NCI-H2171 (cell line): ENCODE data around the gene DZANK1.
"Not testable (repeated sequence)": the region's sequence is repeated elsewhere in the genome, so short reads cannot be mapped to it uniquely, and the experiment has no call there.

Experiments used
- DNase-seq: peaks from one replicate; lab custom pipeline; 2025; lab: John Stamatoyannopoulos, UW

DZANK1 gene

GRCh38 chr20:18466894-18467730 is at the start of gene DZANK1, which contains the start of gene POLR3F:
Gene DZANK1 (minus strand): TSS chr20:18467030. CDS start chr20:18465358, 1,672 bp downstream.
Gene POLR3F (plus strand): TSS chr20:18467390. CDS start chr20:18467507, 117 bp downstream.
- DNase-seq, result peak; percentile 96

DNA sequence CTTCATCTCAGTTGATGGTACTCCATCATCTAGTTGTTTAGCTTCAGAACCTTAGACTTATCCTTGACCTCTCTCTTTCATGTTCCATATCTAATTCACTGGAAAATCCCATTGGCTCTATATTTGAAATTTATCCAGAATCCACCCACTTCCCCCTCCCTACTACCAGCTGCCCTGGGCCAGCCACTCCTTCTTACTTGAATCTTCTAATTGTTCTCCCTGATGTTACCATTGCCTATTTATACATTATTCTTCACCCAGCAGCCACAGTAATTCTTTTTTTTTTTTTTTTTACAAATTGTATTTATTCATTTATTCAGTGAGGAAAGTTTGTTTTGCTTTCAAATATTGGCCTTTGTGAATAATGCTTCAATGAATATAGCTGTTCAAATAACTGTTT is 49.1 kb upstream of the DZANK1 start:
- no peak for DNase-seq

DNA sequence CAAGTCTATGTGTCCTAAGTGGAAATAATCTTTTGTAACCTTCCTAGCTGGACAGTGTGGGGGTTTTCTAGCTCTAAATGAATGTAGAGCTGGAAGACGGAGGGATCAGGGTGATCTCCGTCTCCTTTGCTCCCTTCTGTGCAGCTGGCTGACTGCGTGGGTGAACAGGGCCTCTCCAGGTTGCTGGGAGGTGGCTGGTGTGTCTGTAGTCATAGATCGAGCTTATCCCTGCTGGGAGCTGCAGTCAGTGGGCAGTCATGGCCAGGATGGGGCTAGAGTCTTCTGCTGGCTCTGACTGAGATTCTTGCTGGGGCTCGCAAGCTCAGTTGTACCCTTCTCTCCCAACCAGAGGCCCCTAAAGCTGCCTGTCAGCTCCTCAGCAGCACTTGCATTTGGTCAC is 47.3 kb upstream of the DZANK1 start:
- no peak for DNase-seq

DNA sequence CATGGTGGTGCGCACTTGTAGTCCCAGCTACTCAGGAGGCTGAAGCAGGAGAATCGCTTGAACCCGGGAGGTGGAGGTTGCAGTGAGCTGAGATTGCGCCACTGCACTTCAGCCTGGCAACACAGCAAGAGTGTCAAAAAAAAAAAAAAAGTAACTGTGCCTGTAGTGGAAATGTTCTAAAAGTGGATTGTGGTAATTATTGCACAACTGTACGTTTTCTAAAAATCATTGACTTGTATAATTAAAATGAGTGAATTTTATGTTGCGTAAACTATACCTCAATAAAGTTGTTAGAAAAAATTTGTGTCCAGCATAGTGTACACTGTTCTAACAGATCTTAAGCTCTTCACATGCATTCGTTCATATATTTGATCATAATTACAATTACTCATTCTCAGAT is 46.4 kb upstream of the DZANK1 start:
- DNase-seq, result no peak

DNA sequence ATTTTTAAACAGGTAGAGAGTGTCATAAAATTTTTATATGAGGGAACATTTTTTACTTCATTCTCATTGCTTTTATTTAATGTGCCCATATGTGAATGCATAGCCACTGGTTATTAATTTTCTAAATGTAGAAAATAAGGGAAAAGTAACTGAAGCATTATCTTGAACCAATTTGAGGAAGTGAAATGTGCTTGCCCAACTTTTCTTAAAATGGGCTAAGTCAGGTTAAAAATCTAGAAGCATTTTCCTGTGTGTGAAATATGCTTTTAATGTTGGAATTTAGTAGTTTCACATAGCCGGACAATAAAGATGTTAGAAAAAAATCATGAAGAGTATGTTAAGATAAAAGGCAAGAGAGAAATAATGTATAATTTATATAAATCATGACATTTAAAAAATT is 44.7 kb upstream of the DZANK1 start:
- DNase-seq, result no peak

DNA sequence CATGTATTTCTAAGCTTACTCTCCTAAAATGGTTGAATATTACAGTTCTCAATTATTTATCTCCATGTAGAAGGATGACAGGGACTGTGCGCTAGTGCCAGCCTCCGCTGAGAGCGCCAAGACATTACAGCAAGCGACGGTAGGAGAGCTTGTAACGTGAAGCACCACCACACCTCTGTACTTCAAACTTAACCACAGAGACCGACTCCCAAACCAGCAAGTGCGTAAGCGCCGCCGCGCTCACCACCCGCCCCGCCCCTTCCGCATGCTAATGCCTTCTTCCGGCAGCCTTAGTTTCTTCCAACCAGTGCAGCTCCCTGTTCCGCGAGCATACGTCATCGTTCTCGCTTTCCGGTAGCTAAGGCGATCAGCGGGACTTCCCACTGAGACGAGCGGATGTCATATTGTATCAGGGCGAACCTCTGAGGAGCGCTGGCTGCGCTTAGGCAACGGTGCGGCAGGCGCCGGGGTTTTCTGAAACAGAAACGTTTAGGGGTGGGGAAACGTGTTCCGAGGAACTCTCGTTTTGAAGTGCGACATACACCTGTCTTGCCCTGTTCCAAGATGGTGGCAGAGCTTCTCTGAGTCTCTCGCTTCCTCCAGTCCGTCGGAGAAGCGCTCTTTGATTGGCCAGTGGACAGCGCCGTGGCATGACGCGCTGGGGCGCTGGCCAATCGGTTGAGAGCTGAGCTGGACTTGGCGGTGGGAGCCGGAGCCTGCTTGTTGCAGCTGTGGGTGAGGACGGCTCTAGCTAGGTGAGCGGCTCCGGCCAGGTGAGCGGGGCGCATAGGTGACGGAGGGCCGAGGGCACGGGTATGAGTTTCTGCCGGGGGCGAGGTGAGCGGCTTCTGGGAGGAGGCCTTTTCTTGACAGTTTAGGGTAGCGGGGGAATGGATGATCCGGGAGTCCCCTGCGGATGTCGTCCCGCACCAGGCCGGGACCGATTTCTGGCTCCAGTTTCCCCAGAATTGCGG is 40.7 kb upstream of the DZANK1 start, which contains the start of gene SEC23B:
TSS of gene SEC23B (plus strand) at position 723 of the 974 bp plus-strand sequence. CDS start 2,896 bp downstream, outside the sequence.
- DNase-seq, result peak; percentile 98

GRCh38 chr20:18506744-18507143 is 39.9 kb upstream of the DZANK1 start:
- DNase-seq, result no peak

DNA sequence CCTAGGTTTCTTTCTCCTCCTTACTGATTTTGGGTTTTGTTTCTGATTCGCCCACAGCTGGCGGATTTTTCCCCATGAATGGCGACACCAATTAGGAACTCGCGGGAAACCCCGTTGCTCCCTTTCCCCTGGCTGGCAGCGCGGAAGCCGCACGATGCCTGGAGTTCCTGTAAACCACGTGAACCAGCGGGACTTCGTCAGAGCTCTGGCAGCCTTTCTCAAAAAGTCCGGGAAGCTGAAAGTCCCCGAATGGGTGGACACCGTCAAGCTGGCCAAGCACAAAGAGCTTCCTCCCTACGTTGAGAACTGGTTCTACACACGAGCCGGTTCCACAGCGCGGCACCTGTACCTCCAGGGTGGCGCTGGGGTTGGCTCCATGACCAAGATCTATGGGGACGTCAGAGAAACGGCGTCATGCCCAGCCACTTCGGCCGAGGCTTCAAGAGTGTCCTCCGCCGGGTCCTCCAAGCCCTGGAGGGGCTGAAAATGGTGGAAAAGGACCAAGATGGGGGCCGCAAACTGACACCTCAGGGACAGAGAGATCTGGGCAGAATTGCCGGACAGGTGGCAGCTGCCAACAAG is 37.7 kb upstream of the DZANK1 start:
- DNase-seq, result no peak

GRCh38 chr20:18501672-18502071 is 34.8 kb upstream of the DZANK1 start:
- not testable (repeated sequence) for DNase-seq

GRCh38 chr20:18497603-18498002 is 30.8 kb upstream of the DZANK1 start:
- no peak for DNase-seq

- peak; percentile 90 for DNase-seq
These were observed 30.1 kb upstream of the DZANK1 start, which contains the start of gene RBBP9 for GRCh38 chr20:18496740-18497592. Gene RBBP9 (minus strand): TSS chr20:18497225. CDS start chr20:18497167, 58 bp downstream.

DNA sequence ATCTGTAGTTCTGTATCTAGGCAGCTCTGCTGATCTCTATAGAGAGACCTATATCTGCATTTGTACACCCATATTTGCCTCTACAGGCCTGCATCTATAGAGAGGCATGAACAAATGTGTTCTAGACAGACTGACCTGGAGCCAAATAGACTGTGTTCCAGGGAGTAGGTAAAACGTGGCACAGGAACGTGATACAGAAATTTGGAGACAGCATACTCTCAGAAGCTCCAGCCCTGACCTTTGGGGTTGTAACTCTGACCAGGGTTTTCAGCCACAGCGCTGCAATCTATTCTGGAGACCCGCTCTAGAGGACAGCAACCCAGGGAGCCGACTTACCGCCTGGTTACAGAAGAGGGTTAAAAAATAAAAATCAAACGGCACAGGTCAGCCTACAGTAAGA is 29.2 kb upstream of the DZANK1 start:
- no peak for DNase-seq

DNA sequence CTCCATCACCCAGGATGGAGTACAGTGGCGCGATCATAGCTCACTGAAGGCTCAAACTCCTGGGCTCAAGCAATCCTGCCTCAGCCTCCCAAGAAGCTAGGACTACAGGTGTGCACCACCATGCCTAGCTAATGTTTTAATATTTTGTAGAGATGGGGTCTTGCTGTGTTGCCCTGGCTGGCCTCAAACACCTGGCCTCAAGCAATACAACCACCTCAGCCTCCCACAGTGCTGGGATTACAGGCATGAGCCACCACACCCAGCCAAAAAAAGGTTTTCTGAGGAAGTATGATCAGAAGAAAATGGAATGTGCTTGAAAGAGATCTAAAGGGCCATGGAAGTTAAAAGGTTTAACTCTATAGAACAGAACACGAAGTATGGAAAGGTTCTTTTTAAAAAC is 21.5 kb upstream of the DZANK1 start:
- DNase-seq, result no peak

- no peak for DNase-seq
These were observed 14.8 kb upstream of the DZANK1 start for GRCh38 chr20:18481596-18481995.

DNA sequence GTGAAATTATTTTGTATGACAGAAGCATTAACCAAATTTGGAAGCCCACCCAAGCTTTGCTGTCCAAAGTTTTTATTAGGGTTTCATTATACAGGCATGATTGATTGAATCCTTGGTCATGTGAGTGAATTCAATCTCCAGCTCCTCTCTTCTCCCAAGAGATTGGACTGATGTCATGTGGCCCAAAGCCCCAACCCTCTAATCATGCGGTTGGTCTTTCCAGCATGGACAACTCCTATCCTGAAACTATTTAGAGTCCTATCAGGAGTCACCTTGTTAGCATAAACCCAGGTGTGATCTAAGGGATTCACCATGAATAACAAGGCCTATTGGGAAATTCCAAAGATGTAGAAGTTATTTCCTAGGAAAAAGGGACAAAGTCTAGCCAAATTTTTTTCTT is 11.0 kb upstream of the DZANK1 start:
- DNase-seq, result no peak

DNA sequence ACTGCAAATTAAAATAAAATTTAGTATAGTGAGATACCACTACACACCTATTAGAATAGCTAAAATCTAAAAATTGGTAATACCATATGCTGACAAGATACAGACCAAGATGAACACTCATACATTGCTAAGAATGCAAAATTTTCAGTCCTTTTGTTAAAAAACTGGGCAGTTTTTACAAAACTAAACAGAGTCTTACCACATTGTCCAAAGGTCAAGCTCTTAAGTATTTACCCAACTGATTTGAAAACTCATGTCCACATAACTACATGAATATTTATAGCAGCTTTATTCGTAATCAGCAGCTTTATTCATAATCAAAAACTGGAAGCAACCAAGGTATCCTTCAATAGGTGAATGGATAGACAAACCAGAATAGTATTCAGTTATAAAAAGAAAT is 10.4 kb upstream of the DZANK1 start:
- no peak for DNase-seq

DNA sequence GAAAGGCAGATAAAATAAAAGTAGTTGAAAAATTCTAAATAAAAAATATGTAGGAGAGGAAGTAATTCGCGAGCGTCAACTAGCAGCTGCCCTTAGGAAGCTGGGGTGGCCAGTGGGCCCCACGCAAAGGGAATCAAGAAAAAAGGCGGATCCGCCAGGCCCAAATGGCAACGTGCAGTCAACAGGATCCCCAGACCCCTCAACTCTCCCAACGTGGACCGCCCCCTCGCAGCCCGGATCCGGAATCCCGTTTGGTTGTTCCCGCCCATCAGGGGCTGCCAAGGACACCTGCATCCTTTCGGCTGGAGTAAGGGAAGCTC is 296 bp downstream of the DZANK1 start:
- no peak for DNase-seq

DNA sequence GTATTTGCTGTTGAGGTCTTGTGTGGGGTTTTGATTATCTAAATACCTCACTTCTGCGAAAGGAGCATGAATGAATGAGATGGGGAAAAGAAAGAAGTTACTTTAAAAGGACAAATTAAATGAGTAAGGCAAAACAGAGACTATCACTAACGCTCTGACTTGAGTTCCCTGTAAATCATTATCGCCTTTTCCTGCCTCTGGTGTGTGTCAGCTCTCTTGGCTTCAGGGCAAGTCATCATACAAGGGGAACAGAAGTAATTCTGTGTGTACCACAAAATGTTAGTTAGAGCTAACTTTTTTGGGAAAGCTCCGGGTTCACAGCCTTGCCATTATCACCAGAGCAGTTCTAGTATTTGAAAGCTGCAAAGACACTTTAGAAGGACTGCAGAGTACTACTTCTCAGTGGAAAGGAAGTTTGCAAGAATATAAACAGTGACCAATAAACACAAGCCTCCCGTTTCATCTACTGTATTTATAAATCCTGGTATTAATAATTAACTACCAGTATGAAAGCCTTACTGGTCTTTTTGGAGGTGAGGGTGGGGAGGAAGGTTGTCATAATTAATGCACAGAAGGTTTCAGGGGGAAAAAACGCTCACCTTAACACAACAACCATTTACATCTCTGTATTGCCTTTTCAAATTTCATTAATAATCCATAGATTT is 1.2 kb downstream of the DZANK1 start:
- DNase-seq, result no peak

- DNase-seq, result no peak
These were observed 10.2 kb downstream of the DZANK1 start for GRCh38 chr20:18456600-18456999.

- peak; percentile 42 for DNase-seq
These were observed 22.9 kb downstream of the DZANK1 start for GRCh38 chr20:18443886-18444285.

GRCh38 chr20:18440403-18440802 is 26.4 kb downstream of the DZANK1 start:
- DNase-seq, result no peak
